Chondrocyte (in vitro differentiated cells): ENCODE measurements around the gene ERP44. TPM values are rescaled to one million over a fixed set of nuclear protein-coding genes. Genes with fewer than 3 reads are reported as not detected.

ENCODE experiments used
- DNase-seq: peaks from one replicate; pipeline ENCODE4 v3.0.0; 2021; ENCODE audit warnings: mixed read lengths, low spot score
- H3K27ac Mint-ChIP-seq: one replicate; pipeline ENCODE4 v1.8.0; 2021; ENCODE audit warnings: mild to moderate bottlenecking, moderate library complexity, mixed read lengths; ENCODE audit not compliant: unreplicated experiment
- H3K27me3 Mint-ChIP-seq: 2 replicates; pipeline ENCODE4 v1.8.0; 2021; ENCODE audit warnings: low read depth, mixed read lengths
- H3K36me3 Mint-ChIP-seq: 2 replicates; pipeline ENCODE4 v1.8.0; 2021; ENCODE audit warnings: low read depth, mixed read lengths
- H3K4me1 Mint-ChIP-seq: 2 replicates; pipeline ENCODE4 v1.8.0; 2021; ENCODE audit warnings: low read depth, mild to moderate bottlenecking, mixed read lengths
- H3K4me3 Mint-ChIP-seq: one replicate; pipeline ENCODE4 v1.8.0; 2021; ENCODE audit warnings: mild to moderate bottlenecking, moderate library complexity, mixed read lengths; ENCODE audit not compliant: unreplicated experiment
- H3K9me3 Mint-ChIP-seq: 2 replicates; pipeline ENCODE4 v1.8.0; 2021; ENCODE audit warnings: low read depth, mixed read lengths
- CTCF ChIP-seq: fragments of 200-600 bp; sonication (generic); IDR thresholded peaks from 2 replicates; pipeline ENCODE4 v1.5.0; 2021; ENCODE audit warnings: antibody characterized with exemption, mild to moderate bottlenecking, moderate library complexity
- total RNA-seq: library from RNA; stranded (reverse); gene quantifications from 3 replicates; pipeline ENCODE4 v1.2.1, GENCODE V29; 2021

ERP44 gene
- total RNA-seq, 1 donor from 2014 or later = 16.6 TPM

GRCh38 chr9:100021931-100022330 lies 76.9 kb downstream of the ERP44 start:
- no peak overlapping the region for H3K27ac Mint-ChIP-seq
- peaks cover 13% of the 10 kb centered on the region for H3K36me3 Mint-ChIP-seq
- TF ChIP-seq CTCF = no peak
- peaks cover 9% of the 10 kb centered on the region for H3K4me1 Mint-ChIP-seq
- H3K9me3 Mint-ChIP-seq = peaks cover 7% of the 10 kb centered on the region
- no peak for DNase-seq
- no peak overlapping the region for H3K4me3 Mint-ChIP-seq
- H3K27me3 Mint-ChIP-seq = no peaks in the 10 kb centered on the region

GRCh38 chr9:100020121-100020795 lies 78.5 kb downstream of the ERP44 start:
- no peak for DNase-seq
- Mint-ChIP-seq H3K27me3 (no peaks in the 10 kb centered on the region), H3K4me1 (peaks cover 9% of the 10 kb centered on the region), H3K4me3 (no peak overlapping the region), H3K27ac (no peak overlapping the region), H3K36me3 (peaks cover 14% of the 10 kb centered on the region), H3K9me3 (peaks cover 7% of the 10 kb centered on the region)
- TF ChIP-seq CTCF = no peak

GRCh38 chr9:100019541-100019940 lies 79.3 kb downstream of the ERP44 start:
- Mint-ChIP-seq H3K36me3 (peaks cover 15% of the 10 kb centered on the region), H3K4me3 (no peak overlapping the region), H3K9me3 (no peaks in the 10 kb centered on the region), H3K4me1 (peaks cover 9% of the 10 kb centered on the region), H3K27ac (no peak overlapping the region), H3K27me3 (no peaks in the 10 kb centered on the region)
- no peak for TF ChIP-seq CTCF
- DNase-seq = no peak

- no peak for TF ChIP-seq CTCF
- H3K4me3 Mint-ChIP-seq = no peak overlapping the region
These were observed 84.0 kb downstream of the ERP44 start for GRCh38 chr9:100014846-100015245.

GRCh38 chr9:100013573-100013972 lies 85.2 kb downstream of the ERP44 start:
- Mint-ChIP-seq H3K27me3 (no peaks in the 10 kb centered on the region), H3K9me3 (peaks cover 6% of the 10 kb centered on the region), H3K4me1 (no peaks in the 10 kb centered on the region), H3K36me3 (peaks cover 12% of the 10 kb centered on the region), H3K27ac (no peak overlapping the region), H3K4me3 (no peak overlapping the region)
- no peak for DNase-seq
- peak; percentile 30 for TF ChIP-seq CTCF

More at GRCh38 chr9:100014846-100015245, 84.0 kb downstream of the ERP44 start:
- no peak overlapping the region for H3K27ac Mint-ChIP-seq
- no peak for DNase-seq
- peaks cover 6% of the 10 kb centered on the region for H3K9me3 Mint-ChIP-seq
- H3K4me1 Mint-ChIP-seq = peaks cover 2% of the 10 kb centered on the region
- no peaks in the 10 kb centered on the region for H3K27me3 Mint-ChIP-seq
- H3K36me3 Mint-ChIP-seq = peaks cover 17% of the 10 kb centered on the region
